ENCODE results near the gene RAF1.

DNA sequence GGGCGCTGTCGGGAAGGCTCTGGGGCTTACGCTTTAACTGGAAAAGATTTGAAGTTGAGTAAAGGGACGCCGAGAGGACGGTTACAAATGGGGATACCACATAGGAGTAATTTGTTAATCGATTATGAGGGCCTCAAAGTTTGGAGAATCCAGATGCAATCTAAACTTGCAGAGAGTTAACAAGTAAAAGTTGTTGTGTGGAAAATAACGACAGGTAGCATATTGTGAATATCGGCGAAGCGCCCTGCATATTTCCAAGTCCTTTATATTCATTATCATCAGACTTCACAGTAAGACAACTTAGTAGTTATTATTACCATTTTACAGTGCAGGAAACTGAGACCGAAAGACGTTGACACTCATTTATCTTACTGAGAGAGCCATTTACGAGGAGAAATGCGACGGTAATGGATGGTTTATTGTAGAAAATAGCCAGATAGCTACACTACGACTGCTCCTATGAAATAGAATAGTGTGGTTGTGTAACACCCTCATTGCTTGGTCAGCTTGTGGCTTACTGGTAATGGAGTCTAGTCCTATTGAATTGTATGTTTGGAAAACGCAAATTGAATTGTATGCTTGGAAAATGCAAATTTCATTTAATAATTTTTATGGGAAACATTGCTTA lies 106.3 kb downstream of the RAF1 start:
- no peak for TF ChIP-seq POLR2AphosphoS5 (IDR thresholded peaks at IDR 0.05; ENCODE audit: borderline replicate concordance, low read depth, low read length)
- TF ChIP-seq EZH2 (IDR thresholded peaks at IDR 0.05), result no peak

Data from SK-N-MC (cell line).